CD4-positive, alpha-beta T cell (primary cell): ENCODE results near the gene CCL11. TPM values are rescaled to one million over a fixed set of nuclear protein-coding genes. Genes with fewer than 3 reads are reported as not detected.

Experiments
- ATAC-seq: fragments of 200-7000 bp; cut with Tn5 transposase; one replicate; pipeline ENCODE4 v1.10.0; 2022; ENCODE audit warnings: mild to moderate bottlenecking; ENCODE audit not compliant: poor library complexity
- CTCF ChIA-PET: fragments of 350-600 bp; sonication (Branson Sonifier 250); formaldehyde crosslinking; loops from one replicate; lab custom pipeline; 2021; ENCODE audit warnings: antibody characterized with exemption, inconsistent platforms; lab: Charles Lee
- POLR2A ChIA-PET: fragments of 350-600 bp; sonication (Branson Sonifier 250); formaldehyde crosslinking; loops from one replicate; lab custom pipeline; 2021; ENCODE audit warnings: antibody characterized with exemption, inconsistent platforms; lab: Charles Lee
- DNase-seq, 14 experiments: peaks; one replicate each; pipeline ENCODE4 v3.0.0-alpha.2; 2013 to 2020; ENCODE audit warnings: mixed read lengths in 2 of 14
- H3K27ac ChIP-seq, 2 donors: one replicate each; pipeline versions ENCODE4 v1.5.1 to v1.7.0; 2013; ENCODE audit warnings: low read length in 2 of 2, low read depth in 1 of 2, mild to moderate bottlenecking in 1 of 2
- H3K27me3 ChIP-seq, 2 experiments: 1 replicate in 1 of 2; 2 replicates in 1 of 2; pipeline versions ENCODE4 v1.6.1 to v1.7.0; 2013; ENCODE audit warnings: low read length in 2 of 2, control low read depth in 1 of 2, mild to moderate bottlenecking in 1 of 2, moderate library complexity in 1 of 2; ENCODE audit not compliant: insufficient read depth in 2 of 2, control insufficient read depth in 1 of 2
- H3K36me3 ChIP-seq: one replicate; pipeline ENCODE4 v1.6.1; 2013; ENCODE audit warnings: low read length, control low read depth; ENCODE audit not compliant: insufficient read depth
- H3K4me1 ChIP-seq: one replicate; pipeline ENCODE4 v1.6.1; 2013; ENCODE audit warnings: low read length, control low read depth; ENCODE audit not compliant: insufficient read depth
- H3K4me3 ChIP-seq: one replicate; pipeline ENCODE4 v1.5.1; 2013; ENCODE audit warnings: mild to moderate bottlenecking, low read length, moderate library complexity
- H3K9me3 ChIP-seq, 2 experiments: 1 replicate in 1 of 2; 2 replicates in 1 of 2; pipeline versions ENCODE4 v1.6.1 to v1.7.0; 2013; ENCODE audit warnings: low read length in 2 of 2, mild to moderate bottlenecking in 2 of 2, control low read depth in 1 of 2, moderate library complexity in 1 of 2; ENCODE audit not compliant: control insufficient read depth in 1 of 2, insufficient read depth in 1 of 2
- H3K27ac Mint-ChIP-seq: one replicate; pipeline ENCODE4 v1.8.0; 2020; ENCODE audit warnings: mixed read lengths
- H3K27me3 Mint-ChIP-seq: one replicate; pipeline ENCODE4 v1.8.0; 2021; ENCODE audit warnings: mixed read lengths
- H3K36me3 Mint-ChIP-seq: one replicate; pipeline ENCODE4 v1.8.0; 2021; ENCODE audit warnings: low read depth, mixed read lengths
- H3K4me1 Mint-ChIP-seq: one replicate; pipeline ENCODE4 v1.8.0; 2021; ENCODE audit warnings: low read depth, mixed read lengths
- H3K4me3 Mint-ChIP-seq: one replicate; pipeline ENCODE4 v1.8.0; 2020; ENCODE audit warnings: mild to moderate bottlenecking, mixed read lengths
- H3K9me3 Mint-ChIP-seq: one replicate; pipeline ENCODE4 v1.8.0; 2020; ENCODE audit warnings: mixed read lengths
- CTCF ChIP-seq: fragments of 200-600 bp; IDR thresholded peaks from one replicate; pipeline ENCODE4 v1.8.0; 2022; ENCODE audit warnings: antibody characterized with exemption, mild to moderate bottlenecking
- intact Hi-C, 2 experiments: fragments of 100-400 bp; cut with DNase I in 1 of 2; cut with micrococcal nuclease in 1 of 2; formaldehyde crosslinking; loops; one replicate each; pipeline versions ENCODE4 v1.15.1 to v1.9.0; 2023 to 2025; cut with DNase I, micrococcal nuclease
- total RNA-seq, 174 experiments: library from RNA in 2 of 174; stranded (reverse) in 2 of 174; gene quantifications; one replicate each; pipeline ENCODE4 v1.2.3 and lab custom pipeline; 2021 to 2026

CCL11 gene
- total RNA-seq, 2 experiments from 2014 or later = not detected

DNA sequence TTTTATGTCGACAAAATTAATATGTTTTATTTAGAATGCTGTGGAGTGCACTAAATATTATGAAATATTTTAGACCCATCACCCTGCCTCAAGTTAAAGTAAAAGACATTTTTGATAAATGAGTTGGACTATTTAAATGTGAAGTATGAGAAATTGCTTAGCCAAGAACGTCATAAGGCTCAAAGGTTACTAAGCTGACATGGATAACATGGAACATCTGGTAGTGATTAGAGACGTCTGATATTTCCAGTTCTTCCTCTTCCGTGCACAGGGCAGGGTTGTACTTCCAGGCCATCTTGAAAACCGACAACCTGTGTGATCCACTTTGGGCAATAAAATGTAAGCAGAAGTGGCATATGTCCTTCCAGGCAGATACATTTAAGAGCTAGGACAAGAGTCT lies 26.5 kb downstream of the CCL11 start:
- H3K36me3 ChIP-seq = no peaks in the 10 kb centered on the region
- ATAC-seq (no peak), DNase-seq (no peak)
- H3K27ac ChIP-seq = no peak overlapping the region
- Mint-ChIP-seq H3K27ac (no peak overlapping the region), H3K9me3 (no peaks in the 10 kb centered on the region), H3K27me3 (peaks cover 40% of the 10 kb centered on the region), H3K4me1 (no peaks in the 10 kb centered on the region), H3K4me3 (no peak overlapping the region), H3K36me3 (no peaks in the 10 kb centered on the region)
- TF ChIP-seq CTCF = no peak
- no peaks in the 10 kb centered on the region for H3K4me1 ChIP-seq
- intact Hi-C loops = no loop called here
- peaks cover 5 to 12% of the 10 kb centered on the region in 2 experiments for H3K27me3 ChIP-seq
- ChIA-PET POLR2A (no interaction called here), CTCF (no interaction called here)
- no peaks in the 10 kb centered on the region for H3K9me3 ChIP-seq
- H3K4me3 ChIP-seq = no peak overlapping the region

DNA sequence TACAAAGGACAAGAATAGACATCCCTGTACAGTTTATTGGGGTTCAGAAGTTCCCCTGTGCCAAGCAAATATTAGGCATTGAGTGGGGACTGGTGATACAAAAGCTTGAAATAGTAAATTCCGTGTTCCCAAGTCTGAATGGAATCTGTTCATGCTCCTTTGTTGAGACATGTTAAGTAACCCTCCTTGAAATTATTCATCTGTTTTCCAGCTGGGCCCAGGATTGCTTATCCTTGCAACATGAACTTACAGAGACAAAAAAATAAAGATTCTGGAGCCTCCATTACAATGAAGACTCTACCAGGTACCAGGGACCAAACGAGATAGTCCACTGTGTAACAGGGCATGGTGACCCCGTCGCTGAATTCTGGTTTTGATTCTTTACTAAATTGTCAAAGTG lies 27.6 kb downstream of the CCL11 start:
- Histone ChIP-seq H3K4me1 (no peaks in the 10 kb centered on the region), H3K27me3 (peaks cover 5 to 7% of the 10 kb centered on the region in 2 experiments), H3K9me3 (no peaks in the 10 kb centered on the region), H3K36me3 (no peaks in the 10 kb centered on the region), H3K27ac (no peak overlapping the region), H3K4me3 (no peak overlapping the region)
- peaks cover 35% of the 10 kb centered on the region for H3K27me3 Mint-ChIP-seq
- TF ChIP-seq CTCF = no peak
- H3K4me3 Mint-ChIP-seq = no peak overlapping the region
- intact Hi-C loops = no loop called here
- ChIA-PET POLR2A (no interaction called here), CTCF (no interaction called here)
- DNase-seq (no peak), ATAC-seq (no peak)
- no peak overlapping the region for H3K27ac Mint-ChIP-seq
- H3K9me3 Mint-ChIP-seq = no peaks in the 10 kb centered on the region
- H3K36me3 Mint-ChIP-seq = no peaks in the 10 kb centered on the region
- H3K4me1 Mint-ChIP-seq = no peaks in the 10 kb centered on the region

DNA sequence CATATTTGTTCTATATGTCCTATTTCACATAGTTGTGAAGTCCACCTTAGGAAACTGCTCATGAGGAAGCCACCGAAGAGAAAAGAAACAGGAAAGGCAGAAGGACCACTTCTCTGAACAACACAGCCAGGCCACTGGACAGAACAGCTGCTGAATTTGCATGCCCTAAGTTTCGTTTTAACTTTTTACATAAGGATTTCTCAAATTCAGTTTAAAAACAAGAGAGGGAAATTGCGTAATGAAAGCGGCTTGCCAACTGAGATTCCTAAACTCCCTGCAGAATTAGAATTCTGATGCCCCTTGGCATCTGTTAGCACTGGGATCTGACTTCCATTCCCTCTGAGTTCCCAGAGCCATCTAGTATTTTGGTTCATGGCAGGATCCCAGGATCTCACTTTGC lies 28.7 kb downstream of the CCL11 start:
- no peaks in the 10 kb centered on the region for H3K4me1 ChIP-seq
- H3K9me3 Mint-ChIP-seq = no peaks in the 10 kb centered on the region
- intact Hi-C loops = no loop called here
- no peak overlapping the region for H3K4me3 ChIP-seq
- H3K27ac ChIP-seq = no peak overlapping the region
- no peaks in the 10 kb centered on the region for H3K9me3 ChIP-seq
- H3K4me3 Mint-ChIP-seq = no peak overlapping the region
- H3K36me3 ChIP-seq = no peaks in the 10 kb centered on the region
- DNase-seq (no peak), ATAC-seq (no peak)
- peaks cover 35% of the 10 kb centered on the region for H3K27me3 Mint-ChIP-seq
- ChIA-PET POLR2A (no interaction called here), CTCF (no interaction called here)
- no peaks in the 10 kb centered on the region for H3K4me1 Mint-ChIP-seq
- H3K27me3 ChIP-seq = peaks cover 5 to 7% of the 10 kb centered on the region in 2 experiments
- no peak overlapping the region for H3K27ac Mint-ChIP-seq
- no peak for TF ChIP-seq CTCF
- no peaks in the 10 kb centered on the region for H3K36me3 Mint-ChIP-seq
